HUES48 (cell line): ENCODE results near the gene ALG9.

ENCODE experiments used
- H3K27ac ChIP-seq: one replicate; pipeline ENCODE4 v1.7.0; 2013; ENCODE audit warnings: low read depth, low read length, inconsistent platforms
- H3K27me3 ChIP-seq: 2 replicates; pipeline ENCODE4 v1.6.1; 2013; ENCODE audit warnings: mild to moderate bottlenecking, low read length; ENCODE audit not compliant: control insufficient read depth, insufficient read depth
- H3K36me3 ChIP-seq: 2 replicates; pipeline ENCODE4 v1.6.1; 2013; ENCODE audit warnings: low read length; ENCODE audit not compliant: control insufficient read depth, insufficient read depth
- H3K4me1 ChIP-seq: 2 replicates; pipeline ENCODE4 v1.6.1; 2013; ENCODE audit warnings: mild to moderate bottlenecking, low read length; ENCODE audit not compliant: control insufficient read depth, insufficient read depth
- H3K4me3 ChIP-seq: 2 replicates; pipeline ENCODE4 v1.5.1; 2013; ENCODE audit warnings: mild to moderate bottlenecking, low read depth, low read length
- H3K9ac ChIP-seq: 2 replicates; pipeline ENCODE4 v1.6.1; 2013; ENCODE audit warnings: mild to moderate bottlenecking, low read depth, low read length, moderate library complexity
- H3K9me3 ChIP-seq: 2 replicates; pipeline ENCODE4 v1.6.1; 2013; ENCODE audit warnings: low read length; ENCODE audit not compliant: control insufficient read depth, insufficient read depth

The ALG9 gene, protein sequence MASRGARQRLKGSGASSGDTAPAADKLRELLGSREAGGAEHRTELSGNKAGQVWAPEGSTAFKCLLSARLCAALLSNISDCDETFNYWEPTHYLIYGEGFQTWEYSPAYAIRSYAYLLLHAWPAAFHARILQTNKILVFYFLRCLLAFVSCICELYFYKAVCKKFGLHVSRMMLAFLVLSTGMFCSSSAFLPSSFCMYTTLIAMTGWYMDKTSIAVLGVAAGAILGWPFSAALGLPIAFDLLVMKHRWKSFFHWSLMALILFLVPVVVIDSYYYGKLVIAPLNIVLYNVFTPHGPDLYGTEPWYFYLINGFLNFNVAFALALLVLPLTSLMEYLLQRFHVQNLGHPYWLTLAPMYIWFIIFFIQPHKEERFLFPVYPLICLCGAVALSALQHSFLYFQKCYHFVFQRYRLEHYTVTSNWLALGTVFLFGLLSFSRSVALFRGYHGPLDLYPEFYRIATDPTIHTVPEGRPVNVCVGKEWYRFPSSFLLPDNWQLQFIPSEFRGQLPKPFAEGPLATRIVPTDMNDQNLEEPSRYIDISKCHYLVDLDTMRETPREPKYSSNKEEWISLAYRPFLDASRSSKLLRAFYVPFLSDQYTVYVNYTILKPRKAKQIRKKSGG

DNA sequence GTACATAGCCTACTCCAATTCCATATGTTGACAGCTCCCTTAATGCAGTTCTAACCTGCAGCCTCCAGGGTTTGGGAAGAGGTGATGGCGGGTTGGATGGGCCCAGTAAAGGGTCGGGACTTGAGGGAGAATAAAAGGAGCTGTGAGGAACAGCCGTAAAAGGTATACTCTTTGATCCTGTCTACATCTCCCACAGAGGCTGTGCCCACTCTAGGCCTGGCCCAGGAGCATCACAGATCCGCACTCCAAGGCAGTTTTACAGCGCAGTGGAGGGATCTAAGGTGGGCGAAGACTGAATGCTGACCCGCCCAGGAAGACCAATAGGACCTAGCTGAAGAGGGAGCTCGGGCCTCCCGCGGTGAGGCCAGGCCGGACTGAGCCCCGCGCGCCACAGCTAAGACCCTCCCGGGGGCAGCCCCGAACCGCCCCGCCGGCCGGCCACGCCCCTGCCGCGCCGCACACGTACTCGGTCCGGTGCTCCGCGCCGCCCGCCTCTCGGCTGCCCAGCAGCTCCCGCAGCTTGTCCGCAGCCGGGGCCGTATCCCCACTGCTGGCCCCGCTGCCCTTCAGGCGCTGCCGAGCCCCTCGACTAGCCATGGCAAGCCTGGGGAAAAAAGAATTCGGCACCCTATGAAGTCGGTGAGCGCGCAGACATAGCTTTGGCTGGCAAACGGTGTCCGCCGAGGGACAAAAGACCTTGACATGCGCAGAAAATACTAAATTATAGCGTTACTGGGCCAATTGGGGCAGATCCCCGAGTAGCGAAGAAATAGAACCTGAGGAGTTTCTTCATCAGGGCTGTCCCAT is at the start of gene ALG9:
Gene ALG9 (minus strand): TSS at position 696 of the 807 bp plus-strand sequence. CDS start 99 bp downstream, at position 597.
- Histone ChIP-seq H3K27ac (peak within 1 kb of the TSS; percentile 92), H3K4me3 (peak within 1 kb of the TSS; percentile 79), H3K9ac (peak within 1 kb of the TSS; percentile 38), H3K9me3 (no peaks in the 10 kb centered on the region), H3K4me1 (no peaks in the 10 kb centered on the region), H3K36me3 (peaks cover 19% of the 10 kb centered on the region), H3K27me3 (no peaks in the 10 kb centered on the region)

GRCh38 chr11:111920908-111921307 is 49.5 kb upstream of the ALG9 start:
- no peak overlapping the region for H3K9ac ChIP-seq
- H3K4me3 ChIP-seq, result no peak overlapping the region
- H3K36me3 ChIP-seq, result no peaks in the 10 kb centered on the region
- H3K4me1 ChIP-seq, result peaks cover 17% of the 10 kb centered on the region
- no peaks in the 10 kb centered on the region for H3K9me3 ChIP-seq
- no peak overlapping the region for H3K27ac ChIP-seq
- H3K27me3 ChIP-seq, result no peaks in the 10 kb centered on the region

DNA sequence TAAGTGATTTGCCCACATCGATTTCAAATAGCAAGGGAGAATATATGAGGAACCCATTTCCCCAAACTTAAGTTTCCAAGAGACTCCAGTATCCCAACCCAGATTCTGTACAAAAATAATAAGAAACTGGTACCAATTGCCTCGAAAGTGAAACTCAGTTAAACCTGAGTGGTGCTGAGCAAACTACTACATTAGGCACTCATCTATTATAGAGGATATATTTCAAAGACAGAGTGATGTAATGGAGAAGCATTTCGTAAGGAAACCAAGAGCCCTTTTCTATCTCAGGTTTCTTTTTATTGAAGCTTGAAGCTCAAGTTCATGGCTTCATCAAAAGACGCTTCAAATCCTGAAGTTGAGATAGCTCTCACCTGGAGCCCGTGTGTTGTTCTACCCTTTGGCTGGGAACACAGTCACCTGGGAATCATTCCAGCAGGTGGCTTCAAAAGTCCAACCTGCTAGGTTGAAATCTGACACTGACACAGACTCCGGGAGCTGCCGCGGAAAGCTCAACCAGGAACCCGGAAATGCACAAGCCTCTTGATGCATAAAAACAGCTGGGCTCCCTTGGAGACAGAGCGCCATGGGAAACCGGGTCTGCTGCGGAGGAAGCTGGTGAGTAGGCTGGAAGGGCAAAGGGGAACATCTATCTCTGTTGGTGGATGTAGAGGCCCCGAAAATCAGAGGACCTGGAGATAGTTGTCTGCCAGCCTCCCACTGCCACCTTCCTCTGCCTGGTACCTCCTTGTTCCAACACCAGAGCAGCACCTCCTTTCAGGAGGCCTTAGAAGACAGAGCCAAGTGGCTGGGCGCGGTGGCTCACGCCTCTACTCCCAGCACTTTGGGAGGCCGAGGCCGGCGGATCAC is 47.2 kb upstream of the ALG9 start, which contains the start of gene C11orf52:
Gene C11orf52 (plus strand): TSS at position 524 of the 867 bp plus-strand sequence. CDS start 60 bp downstream, at position 584.
- peaks cover 14% of the 10 kb centered on the region for H3K4me1 ChIP-seq
- no peaks in the 10 kb centered on the region for H3K27me3 ChIP-seq
- H3K4me3 ChIP-seq, result peak within 1 kb of the TSS; percentile 39; the same call in 1 of the 2 replicates
- no peaks in the 10 kb centered on the region for H3K9me3 ChIP-seq
- no peak within 1 kb of the TSS for H3K9ac ChIP-seq
- H3K36me3 ChIP-seq, result no peaks in the 10 kb centered on the region
- H3K27ac ChIP-seq, result peak within 1 kb of the TSS; percentile 46

DNA sequence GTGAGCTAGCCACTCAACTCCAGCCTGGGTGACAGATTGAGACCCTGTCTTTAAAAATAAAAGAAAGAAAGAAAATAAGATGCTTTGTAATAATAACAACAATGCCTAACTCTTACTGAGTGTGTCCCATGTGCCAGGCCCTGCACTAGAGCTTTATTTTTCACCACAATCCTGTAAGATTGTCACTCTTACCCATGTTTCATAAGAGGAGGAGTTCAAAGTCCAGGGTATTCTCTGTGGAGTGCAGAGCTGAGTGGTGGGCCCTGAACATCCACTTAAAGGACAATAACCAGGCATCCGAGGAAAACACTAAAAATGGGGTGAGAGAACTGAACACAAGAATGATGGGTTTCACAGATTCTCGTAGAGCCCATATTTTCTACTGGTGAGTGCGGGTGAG is 46.4 kb upstream of the ALG9 start:
- H3K27me3 ChIP-seq, result no peaks in the 10 kb centered on the region
- no peaks in the 10 kb centered on the region for H3K9me3 ChIP-seq
- H3K4me1 ChIP-seq, result peaks cover 8% of the 10 kb centered on the region; the same call in 1 of the 2 replicates
- no peak overlapping the region for H3K9ac ChIP-seq
- no peaks in the 10 kb centered on the region for H3K36me3 ChIP-seq
- no peak overlapping the region for H3K27ac ChIP-seq
- H3K4me3 ChIP-seq, result no peak overlapping the region

- H3K4me1 ChIP-seq, result peaks cover 10% of the 10 kb centered on the region
- H3K27me3 ChIP-seq, result no peaks in the 10 kb centered on the region
- H3K9ac ChIP-seq, result no peak overlapping the region
- H3K27ac ChIP-seq, result no peak overlapping the region
- H3K36me3 ChIP-seq, result no peaks in the 10 kb centered on the region
- H3K9me3 ChIP-seq, result no peaks in the 10 kb centered on the region
- no peak overlapping the region for H3K4me3 ChIP-seq
These were observed 45.9 kb upstream of the ALG9 start for GRCh38 chr11:111917312-111917711.

DNA sequence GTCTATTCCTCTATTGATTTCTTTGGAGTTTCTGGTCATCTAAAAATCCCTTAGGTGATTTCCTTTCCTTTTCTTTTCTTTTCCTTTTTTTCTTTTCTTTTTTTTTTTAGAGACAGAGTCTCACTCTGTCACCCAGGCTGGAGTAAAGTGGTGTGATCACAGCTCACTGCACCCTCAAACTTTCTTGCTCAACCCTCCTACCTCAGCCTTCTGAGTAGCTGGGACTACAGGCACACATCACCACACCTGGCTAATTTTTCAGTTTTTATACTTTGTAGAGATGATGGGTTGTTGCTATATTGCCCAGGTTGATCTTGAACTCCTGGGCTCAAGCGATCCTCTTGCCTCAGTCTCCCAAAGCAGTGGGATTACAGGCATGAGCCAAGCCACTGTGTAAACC is 45.4 kb upstream of the ALG9 start:
- no peaks in the 10 kb centered on the region for H3K27me3 ChIP-seq
- H3K4me1 ChIP-seq, result peaks cover 15% of the 10 kb centered on the region
- no peak overlapping the region for H3K4me3 ChIP-seq
- no peak overlapping the region for H3K27ac ChIP-seq
- no peaks in the 10 kb centered on the region for H3K9me3 ChIP-seq
- no peak overlapping the region for H3K9ac ChIP-seq
- no peaks in the 10 kb centered on the region for H3K36me3 ChIP-seq

GRCh38 chr11:111913997-111914396 is 42.6 kb upstream of the ALG9 start:
- H3K9me3 ChIP-seq, result no peaks in the 10 kb centered on the region
- H3K9ac ChIP-seq, result no peak overlapping the region
- H3K4me1 ChIP-seq, result peaks cover 18% of the 10 kb centered on the region
- no peak overlapping the region for H3K4me3 ChIP-seq
- H3K27ac ChIP-seq, result no peak overlapping the region
- H3K27me3 ChIP-seq, result no peaks in the 10 kb centered on the region
- H3K36me3 ChIP-seq, result no peaks in the 10 kb centered on the region

GRCh38 chr11:111913031-111913861 is 41.9 kb upstream of the ALG9 start:
- no peaks in the 10 kb centered on the region for H3K27me3 ChIP-seq
- H3K9me3 ChIP-seq, result no peaks in the 10 kb centered on the region
- H3K36me3 ChIP-seq, result no peaks in the 10 kb centered on the region
- H3K9ac ChIP-seq, result no peak overlapping the region
- H3K27ac ChIP-seq, result no peak overlapping the region
- peaks cover 15% of the 10 kb centered on the region for H3K4me1 ChIP-seq
- no peak overlapping the region for H3K4me3 ChIP-seq

DNA sequence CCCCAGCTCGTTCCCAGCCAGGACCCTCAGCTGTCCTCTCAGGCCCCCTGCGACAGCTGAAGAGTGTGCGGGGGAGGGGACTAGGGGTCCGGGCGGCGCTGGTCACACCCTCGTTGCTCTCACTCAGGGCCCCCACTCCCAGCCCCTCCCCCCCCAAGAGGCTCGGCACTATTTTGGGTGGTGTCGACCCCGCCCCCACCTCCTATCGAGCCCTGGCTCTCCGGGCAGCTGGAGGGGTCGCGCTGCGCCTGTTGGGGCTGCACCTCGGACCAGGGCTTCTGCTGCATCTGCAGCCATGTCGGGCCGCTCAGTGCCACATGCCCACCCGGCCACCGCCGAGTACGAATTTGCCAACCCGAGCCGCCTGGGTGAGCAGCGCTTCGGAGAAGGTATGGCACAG is 41.2 kb upstream of the ALG9 start, which contains the start of gene HSPB2:
Gene HSPB2 (plus strand): TSS at position 200 of the 400 bp plus-strand sequence. CDS start 96 bp downstream, at position 296.
- Histone ChIP-seq H3K27me3 (no peaks in the 10 kb centered on the region), H3K4me3 (no peak within 1 kb of the TSS), H3K9ac (no peak within 1 kb of the TSS), H3K36me3 (no peaks in the 10 kb centered on the region), H3K4me1 (peaks cover 10% of the 10 kb centered on the region), H3K9me3 (no peaks in the 10 kb centered on the region), H3K27ac (no peak within 1 kb of the TSS)
